ENCODE results near the gene MCF2L. TPM values are rescaled to one million over a fixed set of nuclear protein-coding genes. Genes with fewer than 3 reads are reported as not detected.

MCF2L gene
- total RNA-seq, 6 experiments from 2014 or later = 9.6 to 18.4 (median 11.7) TPM

- peak; percentile 69 to 80 (median 77) for DNase-seq
- Histone ChIP-seq H3K4me1 (peaks cover 0 to 28% (median 0%) of the 10 kb centered on the region in 4 donors), H3K4me3 (no peak overlapping the region), H3K27ac (peak overlapping the region in 1 of 3 donors; percentile 50), H3K27me3 (no peaks in the 10 kb centered on the region), H3K9me3 (no peaks in the 10 kb centered on the region), H3K36me3 (peaks cover 0 to 17% (median 0%) of the 10 kb centered on the region in 4 donors)
- 91% methylated on average over 6 of the region's 26 CpGs for WGBS (ENCODE audit: insufficient coverage, low coverage, low lambda C conversion rate, missing lambda C conversion rate)
- intact Hi-C loops (cut with DNase I) = no loop called here
- ATAC-seq = peak; percentile 55 to 58 (median 57)
- peak in 2 of 4 donors; percentile 7 to 8 for TF ChIP-seq CTCF (IDR thresholded peaks at IDR 0.05)
- no peak for TF ChIP-seq POLR2A (IDR thresholded peaks at IDR 0.05)
Observed at GRCh38 chr13:113140677-113141600, 171.9 kb downstream of the MCF2L start.

DNA sequence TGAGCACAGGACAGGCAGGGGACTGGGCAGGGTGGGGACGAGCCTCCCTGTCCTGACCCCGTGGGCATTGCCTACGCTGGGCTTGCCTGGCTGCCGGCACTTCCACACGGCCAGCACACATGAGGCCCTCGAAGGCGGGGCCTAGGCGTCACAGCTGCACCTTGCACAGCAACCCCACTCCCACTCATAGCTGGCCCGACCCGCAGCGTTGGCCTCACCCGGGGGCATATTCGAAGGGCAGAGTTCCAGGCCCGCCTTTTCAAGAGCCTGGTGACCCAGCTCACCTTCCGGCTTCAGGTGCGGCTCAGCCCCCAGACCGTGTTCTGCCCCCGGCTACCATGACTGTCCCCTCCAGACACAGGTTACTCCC lies 172.6 kb downstream of the MCF2L start:
- H3K4me1 ChIP-seq = peaks cover 0 to 28% (median 0%) of the 10 kb centered on the region in 4 donors
- H3K4me3 ChIP-seq = no peak overlapping the region
- 100% methylated on average over 1 of the region's 18 CpGs for WGBS (ENCODE audit: insufficient coverage, low coverage, low lambda C conversion rate, missing lambda C conversion rate)
- H3K27me3 ChIP-seq = no peaks in the 10 kb centered on the region
- H3K9me3 ChIP-seq = no peaks in the 10 kb centered on the region
- ATAC-seq = peak in 1 of 4 donors; percentile 3
- H3K27ac ChIP-seq = peak overlapping the region in 1 of 3 donors; percentile 50
- peak in 2 of 3 donors; percentile 43 to 49 for DNase-seq
- intact Hi-C loops (cut with DNase I) = no loop called here
- H3K36me3 ChIP-seq = peaks cover 0 to 17% (median 0%) of the 10 kb centered on the region in 4 donors
- no peak for TF ChIP-seq CTCF (IDR thresholded peaks at IDR 0.05)

DNA sequence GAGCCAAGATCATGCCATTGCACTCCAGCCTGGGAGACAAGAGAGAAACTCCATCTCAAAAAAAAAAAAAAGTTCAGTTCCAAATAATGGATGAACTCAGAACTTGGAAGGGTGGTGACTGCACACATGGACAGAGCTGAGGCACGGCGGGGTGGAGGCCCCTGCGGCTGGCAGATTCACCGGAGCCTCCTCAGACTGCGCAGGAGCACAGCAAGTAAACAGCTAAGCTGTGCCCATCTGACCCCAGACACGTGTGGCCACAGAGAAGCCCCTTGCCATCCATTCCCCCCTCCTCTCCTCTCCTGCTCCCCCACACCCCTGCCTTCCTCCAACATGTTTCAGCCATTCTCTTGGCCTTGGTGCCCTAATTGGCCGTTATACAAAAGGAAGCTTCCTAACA lies 173.9 kb downstream of the MCF2L start:
- Histone ChIP-seq H3K36me3 (peaks cover 0 to 17% (median 0%) of the 10 kb centered on the region in 4 donors), H3K27me3 (no peaks in the 10 kb centered on the region), H3K9me3 (no peaks in the 10 kb centered on the region), H3K4me3 (no peak overlapping the region), H3K27ac (no peak overlapping the region), H3K4me1 (peaks cover 0 to 23% (median 0%) of the 10 kb centered on the region in 4 donors)
- WGBS (ENCODE audit: insufficient coverage, low coverage, low lambda C conversion rate, missing lambda C conversion rate) = 38% methylated on average over 1 of the region's 7 CpGs
- DNase-seq = no peak
- ATAC-seq = no peak
- intact Hi-C loops (cut with DNase I) = no loop called here
- no peak for TF ChIP-seq CTCF (IDR thresholded peaks at IDR 0.05)
- no peak for TF ChIP-seq POLR2A (IDR thresholded peaks at IDR 0.05)

DNA sequence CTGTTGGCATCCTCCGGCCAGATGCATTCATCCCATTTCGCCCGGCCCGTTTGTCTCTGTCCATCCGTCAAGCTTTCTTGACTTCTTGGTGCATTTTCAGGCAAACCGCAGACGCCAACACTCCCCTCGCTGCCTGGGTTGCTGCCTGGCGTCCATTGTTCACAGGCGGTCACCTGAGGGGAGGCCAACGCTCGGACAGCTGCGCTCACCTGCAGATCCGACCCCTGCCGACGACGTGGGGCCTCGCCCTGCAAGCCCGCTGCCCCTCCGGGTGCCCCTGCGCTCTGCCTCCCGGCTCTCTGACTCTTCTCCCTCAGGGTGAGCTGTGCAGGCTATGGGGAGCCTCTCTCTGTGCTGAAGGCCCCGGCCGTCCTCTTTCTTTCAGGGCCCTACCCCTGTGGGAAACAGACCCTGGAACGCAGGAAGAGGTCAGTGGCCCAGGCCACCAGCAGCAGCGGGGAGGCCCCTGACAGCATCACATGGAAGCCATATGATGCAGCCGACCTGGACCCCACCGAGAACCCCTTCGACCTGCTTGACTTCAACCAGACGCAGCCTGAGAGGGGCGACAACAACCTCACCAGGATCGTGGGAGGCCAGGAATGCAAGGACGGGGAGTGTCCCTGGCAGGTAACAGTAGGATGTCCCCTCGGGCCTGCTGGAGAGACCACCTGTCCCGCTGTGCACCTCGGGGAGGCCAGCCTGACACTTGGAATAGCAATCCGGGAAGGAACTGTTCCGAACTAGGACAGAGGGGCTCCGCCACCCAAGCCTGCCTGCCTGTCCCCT lies 174.6 kb downstream of the MCF2L start:
- Histone ChIP-seq H3K9me3 (no peaks in the 10 kb centered on the region), H3K27me3 (no peaks in the 10 kb centered on the region), H3K36me3 (peaks cover 0 to 17% (median 0%) of the 10 kb centered on the region in 4 donors), H3K4me3 (no peak overlapping the region), H3K27ac (no peak overlapping the region), H3K4me1 (peaks cover 0 to 15% (median 0%) of the 10 kb centered on the region in 4 donors)
- intact Hi-C loops (cut with DNase I) = no loop called here
- no peak for ATAC-seq
- peak in 1 of 3 donors; percentile 48 for DNase-seq
- WGBS (ENCODE audit: insufficient coverage, low coverage, low lambda C conversion rate, missing lambda C conversion rate) = 93% methylated on average over 9 of the region's 39 CpGs
- TF ChIP-seq POLR2A (IDR thresholded peaks at IDR 0.05) (no peak), CTCF (IDR thresholded peaks at IDR 0.05) (no peak)
